Neural progenitor cell (in vitro differentiated cells): ENCODE measurements around the gene LAX1.

Experiments
- CTCF ChIP-seq: fragments of 200-600 bp; sonication (generic); IDR thresholded peaks from 2 replicates; pipeline ENCODE4 v1.5.1; 2017; ENCODE audit warnings: antibody characterized with exemption, mild to moderate bottlenecking
- EZH2 ChIP-seq: fragments of 200-600 bp; sonication (generic); IDR thresholded peaks from 2 replicates; pipeline ENCODE4 v1.6.1; 2017; ENCODE audit warnings: antibody characterized with exemption, mild to moderate bottlenecking, moderate library complexity

GRCh38 chr1:203776636-203777035, 11.7 kb downstream of the LAX1 start:
- peak; percentile 24 for TF ChIP-seq CTCF
- no peak for TF ChIP-seq EZH2
